ENCODE measurements around the gene ZFHX3.

The ZFHX3 gene

DNA sequence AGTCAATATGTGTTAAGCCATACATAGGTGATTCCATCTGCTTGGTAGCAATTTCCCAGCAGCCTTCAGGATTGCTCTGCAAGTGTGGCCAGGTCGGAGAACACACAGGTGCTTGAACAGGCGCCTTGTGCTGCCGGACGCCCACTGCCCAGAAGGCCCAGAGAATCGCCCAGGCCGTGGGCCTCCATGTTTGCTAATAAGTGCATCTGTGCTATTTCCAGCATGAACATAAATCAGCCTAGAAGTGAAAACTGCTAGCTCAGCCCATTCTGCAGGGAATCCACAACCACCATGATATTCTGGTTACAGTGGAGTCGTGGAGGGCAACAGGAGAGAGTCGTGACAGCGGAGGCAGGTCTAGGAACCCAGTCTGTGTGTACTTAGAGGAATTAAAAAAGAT is 78.1 kb downstream of the ZFHX3 start:
- FAIRE-seq, result no peak

DNA sequence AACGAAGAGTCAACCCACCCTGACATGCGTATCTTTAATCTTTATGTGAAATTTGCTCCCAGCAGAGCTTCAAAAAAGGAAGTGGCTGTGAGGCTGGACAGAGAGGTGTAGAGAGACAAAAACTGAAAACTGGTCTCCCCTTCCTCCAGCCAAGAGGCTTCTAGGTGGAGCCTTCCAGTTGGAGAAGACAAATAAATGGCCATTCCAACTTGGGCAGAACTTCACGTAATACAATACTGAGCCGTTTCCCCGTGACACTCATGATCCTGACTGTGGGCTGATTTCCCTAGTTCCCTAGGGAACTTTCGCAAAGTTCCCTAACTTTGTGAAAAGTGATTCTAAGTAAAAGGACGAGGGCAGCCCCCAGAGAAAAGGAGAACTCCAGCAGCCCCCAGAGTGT is 78.8 kb downstream of the ZFHX3 start:
- FAIRE-seq, result no peak

DNA sequence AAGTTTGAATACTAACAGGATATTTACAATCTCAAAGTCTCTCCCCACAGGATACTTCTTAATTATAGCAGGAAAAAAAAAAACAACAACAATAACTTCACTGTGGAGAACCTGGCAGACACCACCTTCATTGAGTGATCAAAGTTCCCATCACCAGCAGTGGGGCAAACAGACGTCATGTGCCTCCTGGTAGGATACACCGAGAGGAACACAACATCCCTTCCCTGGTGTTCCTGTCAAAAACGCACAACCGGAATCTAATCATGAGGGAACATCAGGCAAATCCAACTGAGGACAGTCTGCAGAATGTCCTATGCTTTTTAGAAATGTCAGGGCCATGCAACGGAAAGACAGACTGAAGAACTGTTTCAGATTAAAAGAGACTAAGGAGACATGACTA is 80.0 kb downstream of the ZFHX3 start:
- FAIRE-seq, result no peak

DNA sequence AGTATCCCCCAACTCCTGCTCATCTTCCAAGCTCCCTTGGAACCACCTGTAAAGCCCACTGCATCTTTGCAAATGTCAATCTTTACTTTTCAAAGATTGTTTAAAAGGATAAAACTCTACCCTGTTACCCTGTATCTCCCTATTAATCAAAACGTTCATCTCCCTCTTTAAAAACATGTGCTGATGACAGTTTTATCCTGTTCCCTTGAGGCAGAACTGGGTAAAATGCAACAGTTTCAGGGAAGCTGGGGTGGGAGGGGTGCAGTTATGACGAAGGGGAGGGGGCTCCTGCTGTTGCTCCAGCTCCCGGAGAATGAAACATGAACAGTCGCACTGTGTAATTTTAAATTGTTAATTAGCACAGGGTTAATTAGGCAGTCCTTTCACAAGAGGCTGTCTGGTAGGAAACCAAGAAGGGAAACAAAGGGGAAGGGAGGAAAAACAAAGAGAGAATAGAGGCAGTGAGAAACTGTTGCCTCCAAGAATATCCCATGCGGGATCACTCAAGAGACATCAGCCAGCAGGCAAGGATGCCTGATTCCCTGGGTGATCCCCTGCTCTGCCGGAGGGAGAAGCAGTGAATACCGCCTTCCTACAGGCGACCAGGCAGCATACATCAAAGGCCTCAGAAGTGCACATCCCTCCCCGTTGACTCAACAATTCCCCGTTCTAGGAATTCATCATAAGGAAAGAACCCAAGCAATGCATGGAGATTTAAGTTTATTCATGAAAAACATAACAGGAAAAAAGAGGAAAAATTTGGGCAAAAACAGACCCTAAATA is 84.2 kb downstream of the ZFHX3 start:
- no peak for FAIRE-seq

DNA sequence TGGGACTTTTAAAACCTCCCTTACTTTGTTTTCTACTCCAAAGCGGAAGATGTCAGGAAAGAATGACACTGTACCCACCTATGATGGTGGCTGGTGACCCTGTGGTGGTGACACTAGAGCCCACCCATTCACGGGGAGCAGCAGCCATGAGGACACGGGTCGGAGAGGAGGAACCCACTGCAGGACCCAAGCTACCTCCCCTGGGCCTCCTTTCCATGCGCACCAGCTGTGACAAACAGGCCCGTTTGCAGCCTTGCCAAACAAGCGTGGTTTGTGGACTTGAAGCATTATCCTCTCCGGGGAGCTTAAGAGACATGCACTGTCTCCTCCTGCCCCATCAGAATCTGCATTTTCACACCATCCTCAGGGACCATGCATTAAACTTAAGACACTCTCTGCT is 85.6 kb downstream of the ZFHX3 start:
- FAIRE-seq, result no peak

DNA sequence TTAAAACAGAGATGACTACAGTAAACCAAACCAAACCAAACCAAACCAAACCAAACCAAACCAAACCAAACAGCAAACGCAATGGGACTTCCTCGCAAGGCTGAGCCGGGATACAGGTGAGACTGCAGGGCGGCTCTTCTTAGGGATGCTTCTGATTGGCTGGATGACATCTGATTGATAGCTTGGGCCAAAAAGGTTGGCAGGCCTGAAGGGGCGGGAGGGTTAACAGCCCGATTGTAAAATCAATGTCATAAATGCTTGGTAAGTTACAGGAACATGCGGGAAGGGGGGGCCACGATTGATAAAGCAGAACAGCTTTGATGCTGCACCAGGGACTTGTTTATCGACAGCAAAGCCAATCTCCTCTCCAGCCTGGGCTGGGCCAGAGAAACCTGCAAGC is 86.1 kb downstream of the ZFHX3 start:
- FAIRE-seq, result no peak

DNA sequence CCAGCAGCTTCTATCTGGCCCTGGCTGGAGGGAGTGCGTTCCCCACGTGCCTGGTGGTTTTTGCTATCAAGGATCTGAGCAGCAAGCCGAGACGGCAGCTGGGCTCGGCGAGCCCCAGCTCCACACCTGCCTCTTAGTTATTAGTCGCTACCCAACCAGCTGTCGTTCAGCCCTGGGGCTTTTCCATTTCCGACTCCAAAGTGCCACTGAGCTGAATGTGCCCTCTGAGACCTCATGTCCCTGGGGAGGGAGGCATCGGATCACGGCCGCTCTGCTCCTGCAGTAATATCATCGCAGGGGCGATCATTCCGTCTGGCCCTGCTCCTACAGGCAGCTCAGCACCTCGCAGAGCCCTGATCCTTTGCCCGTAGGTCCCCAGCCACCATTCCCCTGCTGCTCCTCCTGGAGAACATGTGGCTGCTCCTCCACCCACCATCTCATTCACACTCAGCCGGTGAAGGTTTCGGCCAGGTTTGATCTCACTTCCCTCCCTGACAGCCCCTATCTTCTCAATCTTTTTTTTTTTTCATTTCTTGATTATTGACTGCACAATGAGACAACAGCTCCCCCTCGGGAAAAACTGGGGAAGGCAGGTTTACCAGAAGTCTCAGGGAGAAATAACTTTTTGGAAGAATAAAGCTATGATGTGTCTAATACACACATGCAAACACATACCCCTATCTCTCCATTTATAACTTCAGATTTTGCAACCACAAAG is 86.7 kb downstream of the ZFHX3 start:
- no peak for FAIRE-seq

DNA sequence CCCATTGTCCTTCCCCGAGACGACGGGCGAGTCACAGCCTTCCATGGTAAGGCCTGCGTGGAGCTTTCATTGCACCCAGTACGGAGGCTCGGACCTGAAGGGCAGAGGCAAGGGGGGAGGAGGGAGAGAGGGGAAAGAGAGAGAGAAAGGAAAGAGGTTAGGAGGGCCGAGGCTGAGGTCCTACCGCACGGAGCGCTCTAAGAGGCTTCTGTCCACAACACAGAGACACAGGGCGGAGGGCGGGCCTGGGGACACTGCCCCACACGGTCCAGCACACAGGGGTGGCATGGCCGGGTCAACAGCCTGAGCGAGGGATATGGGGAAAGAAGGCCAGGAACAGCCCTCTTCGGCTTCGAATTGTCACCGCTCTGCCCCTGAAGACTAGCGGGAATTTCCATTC is 87.8 kb downstream of the ZFHX3 start:
- FAIRE-seq, result no peak

DNA sequence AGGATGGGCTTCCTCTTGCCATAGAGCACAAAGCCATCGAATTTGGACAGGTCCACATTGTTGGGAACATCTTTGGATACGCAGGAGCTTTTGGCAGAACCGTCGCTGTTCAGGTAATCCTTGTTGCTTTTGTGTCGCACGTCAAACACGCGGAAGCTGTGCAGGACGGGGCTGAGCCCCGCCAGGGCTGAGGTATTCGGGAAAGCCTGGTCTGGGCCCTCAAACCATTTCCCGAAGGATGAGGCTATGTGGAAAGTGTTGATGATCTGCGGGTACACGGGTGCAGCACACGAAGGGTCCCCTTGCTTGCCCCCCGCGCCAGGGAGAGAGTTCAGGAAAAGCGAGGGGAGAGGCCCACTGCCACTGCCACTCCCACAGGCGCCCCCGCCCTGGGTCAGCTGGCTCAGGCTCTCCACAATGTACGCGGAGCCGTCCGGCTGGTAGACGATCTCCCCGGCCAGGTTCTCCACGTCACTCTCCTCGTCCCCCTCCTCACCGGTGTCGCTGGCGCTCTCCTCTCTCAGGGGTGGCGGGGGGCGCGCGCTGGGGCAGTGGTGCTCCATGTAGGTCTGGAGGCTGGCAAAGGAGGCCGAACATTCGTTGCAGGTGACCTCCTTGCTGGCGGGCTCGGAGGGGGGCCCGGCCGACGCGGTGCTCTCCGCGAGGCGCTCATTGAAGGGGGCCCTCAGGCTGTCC is 88.5 kb downstream of the ZFHX3 start:
- FAIRE-seq, result no peak

DNA sequence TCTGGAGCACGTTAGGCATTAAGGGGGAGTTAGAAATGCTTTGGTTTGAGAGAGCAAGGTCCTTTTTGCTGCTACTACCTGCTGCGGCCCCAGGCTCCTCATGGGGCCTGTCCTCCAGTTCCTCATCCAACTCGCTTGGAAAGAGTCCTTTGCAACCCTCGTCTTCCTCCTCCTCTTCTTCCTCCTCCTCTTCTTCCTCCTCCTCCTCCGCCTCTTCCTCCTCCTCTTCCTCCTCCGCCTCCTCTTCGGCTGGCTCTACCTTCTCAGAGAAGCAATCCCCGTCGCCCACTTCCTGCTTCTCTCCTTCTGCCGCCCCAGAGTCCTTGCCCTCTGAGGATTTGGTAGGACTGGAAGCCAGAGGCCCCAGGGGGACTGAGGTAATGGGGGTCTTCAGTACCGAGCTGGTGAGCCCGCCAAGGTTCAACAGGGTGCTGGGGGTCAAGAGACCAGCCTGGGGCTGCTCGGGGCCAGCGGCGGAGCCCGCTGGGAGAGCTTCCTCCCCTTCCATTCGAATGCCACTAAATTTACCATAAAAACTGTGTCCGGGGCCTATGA is 89.3 kb downstream of the ZFHX3 start:
- FAIRE-seq, result no peak

DNA sequence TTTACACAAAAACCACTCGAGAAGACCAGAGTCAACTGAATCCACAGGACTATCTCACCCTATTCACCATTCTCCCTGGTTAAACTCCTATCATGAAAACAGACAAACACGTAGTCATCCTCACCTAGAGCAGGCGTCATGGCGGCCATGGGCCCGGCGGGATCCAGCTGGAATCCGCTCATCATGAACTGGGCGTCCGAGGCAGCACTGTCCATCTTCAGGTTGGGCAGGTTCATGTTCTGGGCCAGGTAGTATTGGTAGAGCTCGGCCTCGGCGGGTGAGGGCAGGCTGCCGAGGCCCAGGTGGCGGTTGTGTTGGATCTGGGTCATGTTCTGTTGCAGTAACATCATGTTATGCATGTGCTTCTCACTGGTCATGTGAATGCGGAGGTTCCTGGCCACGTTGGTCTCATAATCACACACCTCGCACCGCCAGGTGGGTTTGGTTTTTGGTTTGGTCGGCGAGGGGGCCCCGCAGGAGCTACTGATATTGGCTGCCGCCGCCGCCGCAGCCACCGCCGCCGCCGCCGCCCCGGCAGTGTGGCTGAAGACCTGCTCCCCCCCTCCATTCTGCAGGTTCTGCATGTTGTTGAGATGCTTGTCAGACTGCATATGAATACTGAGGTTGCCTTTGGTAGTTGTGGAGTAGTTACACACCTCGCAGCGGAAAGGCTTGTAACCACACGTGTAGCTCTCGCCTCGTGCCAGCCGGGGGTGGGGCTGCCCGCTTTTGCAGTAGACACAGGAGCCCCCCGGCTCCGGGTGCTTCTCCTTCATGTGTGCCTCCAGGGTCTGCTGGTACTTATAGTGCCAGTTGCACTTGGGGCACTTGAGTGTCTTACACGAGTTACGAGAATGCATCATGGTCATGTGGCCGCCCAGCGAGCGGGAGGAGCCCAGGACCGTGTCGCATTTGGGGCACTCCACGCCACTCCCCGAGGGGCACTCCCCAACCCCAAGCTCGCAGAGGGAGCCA is 90.3 kb downstream of the ZFHX3 start:
- no peak for FAIRE-seq

DNA sequence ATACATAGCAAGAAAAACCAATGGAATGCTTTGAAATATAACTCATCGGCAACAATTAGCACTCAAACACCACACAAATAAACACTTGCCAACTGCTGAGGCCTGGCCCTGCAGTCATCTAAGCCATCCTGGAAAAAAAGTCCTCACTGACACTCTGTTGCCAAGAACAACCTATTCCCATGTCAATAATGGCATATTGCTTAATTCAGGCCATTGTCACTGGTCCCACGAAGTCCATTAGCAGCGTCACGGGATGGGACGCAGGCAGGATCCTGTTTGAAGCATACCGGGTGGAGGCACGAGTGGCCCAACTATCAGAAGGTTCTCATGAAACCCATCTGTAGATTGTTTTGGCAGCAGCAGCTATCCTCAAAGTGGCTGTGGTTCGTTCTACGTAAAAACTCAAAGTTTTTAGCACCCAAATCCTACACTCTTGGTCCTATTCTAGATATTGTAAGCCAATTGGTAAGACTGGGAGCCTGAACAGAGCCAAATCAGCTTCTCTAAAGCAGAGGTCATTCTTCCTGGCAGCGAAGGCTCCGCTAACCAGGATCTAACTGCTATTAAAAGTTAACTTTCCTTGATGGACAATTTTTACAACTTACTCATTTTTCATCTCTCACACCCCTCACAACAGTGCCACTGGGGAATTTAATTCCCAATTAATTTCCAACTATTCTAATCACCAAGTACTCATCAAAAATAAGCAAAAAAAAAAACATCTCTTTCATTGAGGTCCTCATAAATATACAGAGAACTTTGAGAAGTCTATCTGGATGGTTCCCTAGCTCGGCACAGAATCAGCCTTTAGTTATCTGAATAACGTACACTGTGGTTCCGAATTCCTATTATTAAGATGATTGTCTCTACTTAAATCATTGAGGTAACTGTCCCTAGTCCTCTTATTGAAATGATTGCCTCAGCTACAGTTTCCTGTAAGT is 91.5 kb downstream of the ZFHX3 start:
- no peak for FAIRE-seq

DNA sequence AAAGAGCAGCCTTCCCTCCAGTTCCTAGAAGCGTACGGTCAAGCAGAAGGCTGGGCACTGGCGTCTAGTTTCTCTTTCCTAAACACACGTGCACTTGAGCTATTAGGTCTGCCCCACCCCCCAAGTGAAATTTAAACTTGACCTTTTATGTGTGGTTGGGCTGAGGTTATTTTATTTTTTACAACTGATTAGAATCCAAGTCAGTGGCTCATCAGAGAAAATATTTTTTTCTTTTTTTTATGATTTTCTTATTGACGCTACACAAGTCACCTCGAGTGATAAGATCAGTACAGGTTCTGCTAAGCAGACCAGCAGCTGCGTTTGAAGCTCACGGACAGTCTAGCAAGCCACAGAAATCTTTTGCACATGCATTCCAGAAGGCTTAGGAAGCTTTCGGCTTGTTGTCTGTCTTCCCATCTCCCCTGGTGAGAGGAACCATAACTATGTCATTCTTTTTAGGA is 95.1 kb downstream of the ZFHX3 start:
- no peak for FAIRE-seq

DNA sequence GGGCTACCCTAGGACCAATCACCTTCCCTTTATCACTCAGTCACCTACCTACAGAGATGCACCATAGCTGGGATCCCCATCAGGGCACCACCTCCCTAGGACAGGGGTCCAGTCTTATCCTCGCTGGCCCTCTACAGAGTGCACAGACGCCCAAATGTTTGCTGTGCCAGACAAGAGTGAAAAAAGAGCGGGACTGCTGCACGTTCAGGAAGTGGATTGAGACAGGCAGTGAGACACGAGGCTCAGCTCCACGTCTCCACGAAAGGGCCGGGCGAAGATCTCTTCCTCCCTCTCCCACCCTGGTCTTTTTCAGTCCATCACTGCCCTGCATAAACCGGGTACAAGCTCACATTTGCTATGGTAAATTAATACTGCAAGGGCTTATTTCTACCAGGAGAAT is 95.5 kb downstream of the ZFHX3 start:
- no peak for FAIRE-seq

DNA sequence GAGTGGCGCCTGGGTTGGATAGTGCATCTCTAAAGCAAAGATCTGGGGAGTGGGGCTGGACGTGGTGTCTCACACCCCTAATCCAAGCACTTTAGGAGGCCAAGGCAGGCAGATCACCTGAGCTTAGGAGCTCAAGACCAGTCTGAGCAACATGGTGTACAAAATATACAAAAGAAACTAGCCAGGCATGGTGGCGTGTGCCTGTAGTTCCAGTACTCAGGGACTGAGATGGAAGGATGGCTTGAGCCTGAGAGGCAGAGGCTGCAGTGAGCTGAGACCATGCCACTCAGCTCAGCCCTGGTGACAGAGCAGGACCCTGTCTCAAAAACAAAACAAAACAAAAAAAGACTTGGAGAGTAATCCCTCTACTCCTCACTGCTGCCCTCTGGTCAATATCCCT is 96.0 kb downstream of the ZFHX3 start:
- no peak for FAIRE-seq

DNA sequence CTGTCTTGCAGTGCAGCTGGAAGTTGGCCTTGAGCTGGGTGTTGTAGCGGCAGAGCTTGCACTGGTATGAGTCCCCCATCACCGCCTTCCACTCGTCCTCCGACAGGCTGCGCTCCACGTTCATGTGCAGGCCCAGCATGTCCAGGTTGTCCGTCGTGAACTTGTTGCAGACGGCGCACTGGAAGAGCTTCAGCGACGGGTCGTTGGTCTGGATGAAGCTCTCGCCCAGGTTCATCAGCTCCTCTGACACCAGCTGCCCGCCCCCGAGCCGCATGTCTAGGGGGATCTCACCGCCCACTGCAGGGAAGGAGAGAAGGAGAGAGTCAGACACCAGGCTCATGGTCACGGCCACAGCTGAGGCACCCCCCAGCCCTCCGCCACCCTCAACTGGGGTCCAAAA is 97.3 kb downstream of the ZFHX3 start:
- no peak for FAIRE-seq

DNA sequence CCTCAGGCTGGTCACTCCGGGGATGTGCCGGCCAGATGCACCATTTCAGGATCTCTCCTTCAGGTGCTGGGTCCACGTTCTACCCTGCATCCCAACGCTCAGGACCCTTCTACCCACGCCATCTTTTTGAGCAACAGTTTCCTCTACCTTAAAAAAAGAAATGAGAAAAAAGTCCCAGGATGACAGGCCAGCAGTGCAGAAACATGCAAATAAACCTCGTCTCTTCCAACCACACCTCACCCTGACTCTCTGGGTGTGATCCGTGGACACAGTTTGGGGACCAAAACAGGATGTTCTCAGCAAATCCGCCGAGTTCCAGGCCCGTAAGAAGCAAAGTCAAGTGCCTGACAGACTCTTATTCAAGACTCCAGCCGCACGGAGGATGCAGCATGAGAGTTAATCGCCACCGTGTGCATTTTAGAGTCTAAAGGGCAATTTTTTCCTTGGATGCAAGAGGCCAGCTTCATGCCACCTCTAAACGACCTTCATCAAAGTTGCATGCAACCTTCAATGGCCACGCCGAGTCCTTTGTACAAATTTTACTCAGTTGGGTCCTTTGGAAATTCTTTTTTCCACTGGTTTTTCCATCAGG is 99.6 kb downstream of the ZFHX3 start:
- no peak for FAIRE-seq

DNA sequence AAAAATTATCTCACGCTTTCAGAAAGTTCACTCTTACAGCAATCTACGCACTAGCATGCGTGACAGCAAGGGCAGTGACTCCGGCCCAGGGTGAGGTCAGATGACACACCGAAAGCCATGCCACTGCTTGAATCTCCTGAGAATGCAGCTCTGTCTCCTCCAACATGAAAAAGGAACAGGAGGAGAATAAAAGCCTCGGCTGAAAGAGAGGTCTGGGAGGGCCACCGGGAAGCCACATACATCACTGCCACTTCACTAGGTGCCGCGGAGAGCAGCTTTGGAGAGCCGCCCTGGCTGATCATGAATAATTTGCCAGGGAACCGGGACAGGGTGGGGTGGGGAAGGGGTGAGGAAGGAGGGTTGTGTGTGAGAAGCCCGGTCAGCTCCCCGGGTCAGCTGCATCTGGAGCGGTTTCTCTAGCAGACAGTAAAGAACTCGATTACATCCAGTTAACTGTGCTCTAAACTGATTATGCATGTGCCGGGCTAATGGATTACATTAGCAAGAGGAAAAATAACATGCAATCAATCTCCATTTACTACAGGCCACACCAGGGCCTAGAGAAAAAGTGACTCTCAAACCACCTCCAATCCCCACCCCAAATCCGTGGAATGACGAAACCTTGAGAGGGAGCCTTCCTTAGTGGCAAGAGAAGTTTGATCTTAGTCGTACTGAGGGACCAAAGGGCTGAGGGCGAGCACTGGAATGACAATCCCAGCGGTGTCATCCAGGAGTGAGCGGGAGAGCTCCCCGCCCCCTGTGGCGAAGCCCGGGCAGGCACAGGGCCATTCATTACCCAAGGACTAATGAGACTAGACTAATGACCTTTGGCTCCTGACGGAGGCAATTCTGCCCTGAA is 100.3 kb downstream of the ZFHX3 start:
- FAIRE-seq, result no peak

DNA sequence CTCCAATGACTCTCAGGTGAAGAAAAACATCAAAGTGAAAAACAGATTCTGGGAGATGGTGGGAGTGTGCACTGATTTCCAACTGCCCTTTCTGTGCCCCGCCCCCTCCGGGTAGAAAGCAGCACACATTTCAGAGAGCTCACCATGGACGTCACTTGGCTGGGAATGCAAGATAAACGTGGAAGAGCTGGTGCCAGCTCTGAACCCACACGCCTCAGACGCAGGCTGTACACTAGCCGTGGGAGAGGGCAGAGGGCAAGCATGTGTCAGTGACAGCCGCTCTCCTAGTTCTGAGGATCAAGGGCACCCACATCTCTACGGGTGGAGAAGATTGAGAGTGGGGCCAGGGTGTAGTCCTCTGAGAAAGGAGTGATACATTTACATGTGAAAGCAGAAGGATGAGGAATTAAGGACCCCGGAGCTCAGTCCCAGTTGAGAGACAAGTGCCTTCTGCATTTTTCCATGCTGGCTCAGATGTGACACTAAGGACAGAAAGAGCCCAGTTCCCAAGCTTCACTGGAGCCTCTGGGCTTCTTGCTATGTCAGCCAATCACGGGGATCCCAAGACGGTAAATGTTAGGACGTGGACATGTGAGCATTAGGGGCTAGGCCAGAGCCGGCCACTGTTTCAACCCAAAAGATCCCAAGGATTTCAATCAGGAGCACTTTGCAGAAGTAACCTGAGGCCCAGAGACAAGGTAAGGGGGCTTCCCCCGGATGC is 101.3 kb downstream of the ZFHX3 start:
- no peak for FAIRE-seq

All from endometrium (tissue), 2 donors.